GM12892 (cell line): ENCODE data around the gene ZNF787.

ENCODE experiments used
- POLR2A ChIP-seq: IDR thresholded peaks from 2 replicates; pipeline ENCODE4 v1.6.1; 2011; ENCODE audit warnings: low read depth, low read length, control low read depth
- POLR2AphosphoS5 ChIP-seq: IDR thresholded peaks from 2 replicates; pipeline ENCODE4 v1.6.1; 2011; ENCODE audit warnings: low read depth, low read length, control low read depth

DNA sequence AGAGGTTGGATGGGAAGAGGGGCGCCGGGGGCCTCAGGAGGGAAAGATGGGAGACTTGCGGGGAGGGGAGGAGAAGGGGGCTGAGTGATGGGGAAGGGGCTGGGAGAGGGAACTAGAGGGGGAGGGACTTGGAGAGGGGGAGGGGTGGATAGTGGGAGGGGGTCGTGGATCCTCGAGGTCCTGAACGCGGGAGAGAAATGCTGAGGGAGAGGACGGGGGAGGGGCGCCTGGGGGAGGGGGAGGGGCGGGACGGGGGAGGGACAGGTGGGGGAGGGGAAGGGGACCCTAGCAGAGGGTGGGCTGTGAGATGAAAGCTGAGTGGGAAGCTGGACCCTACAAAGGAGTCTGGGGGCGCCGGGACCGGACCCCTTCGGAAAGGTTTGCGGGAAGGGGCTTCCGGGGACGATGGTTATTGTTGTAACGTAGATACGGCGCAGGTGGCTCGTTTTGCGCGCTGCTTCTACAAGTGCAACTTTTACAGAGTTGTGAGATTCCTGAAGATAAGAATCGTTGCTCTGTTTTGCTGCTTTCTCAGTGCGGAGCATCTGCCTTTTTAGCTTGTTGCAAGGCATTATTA lies 20.4 kb upstream of the ZNF787 start:
- TF ChIP-seq POLR2AphosphoS5, result no peak
- no peak for TF ChIP-seq POLR2A
